ENCODE measurements around the gene ISCA2. TPM values are rescaled to one million over a fixed set of nuclear protein-coding genes. Genes with fewer than 3 reads are reported as not detected.

ISCA2 gene
- total RNA-seq, 1 donor from 2014 or later, result 21.2 TPM

DNA sequence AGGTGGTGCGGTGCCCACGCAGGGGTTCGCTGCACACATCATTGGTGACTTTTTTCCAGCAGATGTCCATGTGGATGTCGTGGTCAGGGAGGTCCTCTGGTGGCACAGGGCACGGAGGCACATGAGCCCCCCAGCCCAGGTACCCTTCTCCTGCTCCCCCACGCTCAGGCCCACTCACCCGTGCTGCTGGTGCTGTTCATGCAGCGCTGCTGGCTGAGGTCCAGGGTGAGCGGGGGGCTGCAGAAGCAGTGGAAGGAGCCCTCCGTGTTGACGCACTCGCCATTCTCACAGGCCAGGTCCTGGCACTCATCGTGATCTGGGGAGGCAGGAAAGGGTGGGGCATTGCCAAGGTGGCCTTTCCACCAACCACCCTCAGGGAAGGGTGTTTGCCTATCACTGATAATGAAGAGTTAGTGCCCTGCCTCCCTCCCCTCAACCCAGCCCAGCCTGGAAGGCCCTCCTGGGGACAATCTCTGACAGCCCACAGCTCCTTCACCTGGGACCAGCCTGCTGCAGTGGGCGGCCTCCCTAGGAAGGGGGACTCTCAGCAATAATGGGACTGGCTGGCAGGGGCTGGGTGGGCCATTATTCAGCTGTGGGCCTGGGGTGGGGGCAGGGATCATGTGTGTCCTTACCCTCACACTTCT lies 9.8 kb downstream of the ISCA2 start:
- H3K9ac ChIP-seq (ENCODE audit: low read length), result no peak overlapping the region
- no peak for DNase-seq (ENCODE audit: low read depth)
- Mint-ChIP-seq H3K27me3 (ENCODE audit: low read depth, unreplicated experiment) (no peaks in the 10 kb centered on the region), H3K36me3 (ENCODE audit: low read depth, unreplicated experiment) (peaks cover 21% of the 10 kb centered on the region), H3K4me3 (ENCODE audit: unreplicated experiment) (no peak overlapping the region), H3K9me3 (ENCODE audit: unreplicated experiment) (no peaks in the 10 kb centered on the region), H3K27ac (ENCODE audit: unreplicated experiment) (no peak overlapping the region), H3K4me1 (ENCODE audit: low read depth, unreplicated experiment) (peaks cover 5% of the 10 kb centered on the region)
- peaks cover 7% of the 10 kb centered on the region for H4K20me1 ChIP-seq (ENCODE audit: insufficient read depth, low read length)
- TF ChIP-seq, protein P1, sequence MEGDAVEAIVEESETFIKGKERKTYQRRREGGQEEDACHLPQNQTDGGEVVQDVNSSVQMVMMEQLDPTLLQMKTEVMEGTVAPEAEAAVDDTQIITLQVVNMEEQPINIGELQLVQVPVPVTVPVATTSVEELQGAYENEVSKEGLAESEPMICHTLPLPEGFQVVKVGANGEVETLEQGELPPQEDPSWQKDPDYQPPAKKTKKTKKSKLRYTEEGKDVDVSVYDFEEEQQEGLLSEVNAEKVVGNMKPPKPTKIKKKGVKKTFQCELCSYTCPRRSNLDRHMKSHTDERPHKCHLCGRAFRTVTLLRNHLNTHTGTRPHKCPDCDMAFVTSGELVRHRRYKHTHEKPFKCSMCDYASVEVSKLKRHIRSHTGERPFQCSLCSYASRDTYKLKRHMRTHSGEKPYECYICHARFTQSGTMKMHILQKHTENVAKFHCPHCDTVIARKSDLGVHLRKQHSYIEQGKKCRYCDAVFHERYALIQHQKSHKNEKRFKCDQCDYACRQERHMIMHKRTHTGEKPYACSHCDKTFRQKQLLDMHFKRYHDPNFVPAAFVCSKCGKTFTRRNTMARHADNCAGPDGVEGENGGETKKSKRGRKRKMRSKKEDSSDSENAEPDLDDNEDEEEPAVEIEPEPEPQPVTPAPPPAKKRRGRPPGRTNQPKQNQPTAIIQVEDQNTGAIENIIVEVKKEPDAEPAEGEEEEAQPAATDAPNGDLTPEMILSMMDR (IDR thresholded peaks at IDR 0.05; ENCODE audit: insufficient read depth, low read depth, low read length), result no peak
- no peak for TF ChIP-seq EZH2 (IDR thresholded peaks at IDR 0.05; ENCODE audit: insufficient read depth, low read length)
- H3K4me3 ChIP-seq (ENCODE audit: insufficient read depth, low read depth, low read length), result no peak overlapping the region
- H3K4me1 ChIP-seq (ENCODE audit: insufficient read depth, low read length), result peaks cover 9% of the 10 kb centered on the region
- no peak overlapping the region for H3K4me2 ChIP-seq (ENCODE audit: low read length)
- FAIRE-seq, result no peak
- no peaks in the 10 kb centered on the region for H3K9me3 ChIP-seq (ENCODE audit: insufficient read depth, low read depth, low read length)
- no peak overlapping the region for H2AFZ ChIP-seq (ENCODE audit: low read depth, low read length)
- no peaks in the 10 kb centered on the region for H3K79me2 ChIP-seq (ENCODE audit: insufficient read depth, low read length)
- H3K27me3 ChIP-seq (ENCODE audit: insufficient read depth, low read length), result no peaks in the 10 kb centered on the region
- no peak overlapping the region for H3K27ac ChIP-seq (ENCODE audit: low read depth, low read length)
- peaks cover 41% of the 10 kb centered on the region for H3K36me3 ChIP-seq (ENCODE audit: insufficient read depth, low read length)

GRCh38 chr14:74503938-74504335 lies 10.4 kb downstream of the ISCA2 start:
- Histone ChIP-seq H4K20me1 (ENCODE audit: insufficient read depth, low read length) (peaks cover 7% of the 10 kb centered on the region), H3K27me3 (ENCODE audit: insufficient read depth, low read length) (no peaks in the 10 kb centered on the region), H2AFZ (ENCODE audit: low read depth, low read length) (no peak overlapping the region), H3K4me2 (ENCODE audit: low read length) (no peak overlapping the region), H3K4me3 (ENCODE audit: insufficient read depth, low read depth, low read length) (no peak overlapping the region), H3K9ac (ENCODE audit: low read length) (no peak overlapping the region), H3K4me1 (ENCODE audit: insufficient read depth, low read length) (peaks cover 9% of the 10 kb centered on the region), H3K36me3 (ENCODE audit: insufficient read depth, low read length) (peaks cover 38% of the 10 kb centered on the region), H3K27ac (ENCODE audit: low read depth, low read length) (no peak overlapping the region), H3K79me2 (ENCODE audit: insufficient read depth, low read length) (no peaks in the 10 kb centered on the region), H3K9me3 (ENCODE audit: insufficient read depth, low read depth, low read length) (no peaks in the 10 kb centered on the region)
- Mint-ChIP-seq H3K4me3 (ENCODE audit: unreplicated experiment) (no peak overlapping the region), H3K27ac (ENCODE audit: unreplicated experiment) (no peak overlapping the region), H3K4me1 (ENCODE audit: low read depth, unreplicated experiment) (peaks cover 5% of the 10 kb centered on the region), H3K36me3 (ENCODE audit: low read depth, unreplicated experiment) (peaks cover 21% of the 10 kb centered on the region), H3K27me3 (ENCODE audit: low read depth, unreplicated experiment) (no peaks in the 10 kb centered on the region), H3K9me3 (ENCODE audit: unreplicated experiment) (no peaks in the 10 kb centered on the region)
- FAIRE-seq, result no peak
- no peak for DNase-seq (ENCODE audit: low read depth)
- no peak for TF ChIP-seq EZH2 (IDR thresholded peaks at IDR 0.05; ENCODE audit: insufficient read depth, low read length)
- TF ChIP-seq, protein P1 (IDR thresholded peaks at IDR 0.05; ENCODE audit: insufficient read depth, low read depth, low read length), result no peak

GRCh38 chr14:74504412-74504811 lies 10.8 kb downstream of the ISCA2 start:
- Histone ChIP-seq H4K20me1 (ENCODE audit: insufficient read depth, low read length) (peaks cover 7% of the 10 kb centered on the region), H3K27me3 (ENCODE audit: insufficient read depth, low read length) (no peaks in the 10 kb centered on the region), H3K79me2 (ENCODE audit: insufficient read depth, low read length) (no peaks in the 10 kb centered on the region), H2AFZ (ENCODE audit: low read depth, low read length) (no peak overlapping the region), H3K27ac (ENCODE audit: low read depth, low read length) (no peak overlapping the region), H3K4me3 (ENCODE audit: insufficient read depth, low read depth, low read length) (no peak overlapping the region), H3K4me1 (ENCODE audit: insufficient read depth, low read length) (peaks cover 9% of the 10 kb centered on the region), H3K9ac (ENCODE audit: low read length) (no peak overlapping the region), H3K4me2 (ENCODE audit: low read length) (no peak overlapping the region), H3K9me3 (ENCODE audit: insufficient read depth, low read depth, low read length) (no peaks in the 10 kb centered on the region), H3K36me3 (ENCODE audit: insufficient read depth, low read length) (peaks cover 34% of the 10 kb centered on the region)
- no peak for FAIRE-seq
- Mint-ChIP-seq H3K36me3 (ENCODE audit: low read depth, unreplicated experiment) (peaks cover 22% of the 10 kb centered on the region), H3K27me3 (ENCODE audit: low read depth, unreplicated experiment) (peaks cover under 1% of the 10 kb centered on the region), H3K27ac (ENCODE audit: unreplicated experiment) (no peak overlapping the region), H3K4me1 (ENCODE audit: low read depth, unreplicated experiment) (peaks cover 5% of the 10 kb centered on the region), H3K4me3 (ENCODE audit: unreplicated experiment) (no peak overlapping the region), H3K9me3 (ENCODE audit: unreplicated experiment) (no peaks in the 10 kb centered on the region)
- no peak for DNase-seq (ENCODE audit: low read depth)
- TF ChIP-seq, protein P1 (IDR thresholded peaks at IDR 0.05; ENCODE audit: insufficient read depth, low read depth, low read length), result no peak
- no peak for TF ChIP-seq EZH2 (IDR thresholded peaks at IDR 0.05; ENCODE audit: insufficient read depth, low read length)

Data from astrocyte (in vitro differentiated cells and primary cell).